Astrocyte of the cerebellum (primary cell): Measurements from ENCODE around the gene AXIN2.

Source experiments
- DNase-seq: peaks from one replicate; pipeline ENCODE4 v3.0.0-alpha.2; 2011; ENCODE audit warnings: low read depth
- H3K4me3 ChIP-seq: 2 replicates; pipeline ENCODE4 v1.5.1; 2011; ENCODE audit warnings: mild to moderate bottlenecking, low read depth, low read length, moderate library complexity
- CTCF ChIP-seq: IDR thresholded peaks from 2 replicates; pipeline ENCODE4 v1.5.1; 2012; ENCODE audit warnings: low read length, low read depth, moderate library complexity, mild to moderate bottlenecking; ENCODE audit errors: missing control alignments
- in situ Hi-C: cut with HindIII; loops from 2 replicates; pipeline ENCODE4 v1.10.0; 2017; ENCODE audit warnings: low sequenced_read_pairs

Gene AXIN2

GRCh38 chr17:65592125-65592965, 30.9 kb upstream of the AXIN2 start:
- no peak for TF ChIP-seq CTCF
- in situ Hi-C loops, result loop anchor here (10.0 kb wide), 1 partner anchor 72 kb away; no protein-coding TSS in a partner anchor

GRCh38 chr17:65589321-65589720, 27.9 kb upstream of the AXIN2 start:
- DNase-seq, result no peak
- in situ Hi-C loops, result no loop called here
- no peak for TF ChIP-seq CTCF
- no peak overlapping the region for H3K4me3 ChIP-seq

More at GRCh38 chr17:65592125-65592965, 30.9 kb upstream of the AXIN2 start:
- DNase-seq, result no peak
- H3K4me3 ChIP-seq, result no peak overlapping the region

- H3K4me3 ChIP-seq, result no peak overlapping the region
- in situ Hi-C loops, result no loop called here
- no peak for DNase-seq
- TF ChIP-seq CTCF, result no peak
Observed at GRCh38 chr17:65588181-65588808, 26.8 kb upstream of the AXIN2 start.

GRCh38 chr17:65587534-65588180, 26.2 kb upstream of the AXIN2 start:
- H3K4me3 ChIP-seq, result no peak overlapping the region
- in situ Hi-C loops, result no loop called here
- no peak for DNase-seq
- no peak for TF ChIP-seq CTCF

- in situ Hi-C loops, result no loop called here
- TF ChIP-seq CTCF, result no peak
- no peak overlapping the region for H3K4me3 ChIP-seq
- no peak for DNase-seq
Observed at GRCh38 chr17:65586899-65587298, 25.5 kb upstream of the AXIN2 start.

- no peak for DNase-seq
- in situ Hi-C loops, result no loop called here
- TF ChIP-seq CTCF, result no peak
- H3K4me3 ChIP-seq, result no peak overlapping the region
Observed at GRCh38 chr17:65584604-65585521, 23.4 kb upstream of the AXIN2 start.
